Measurements from ENCODE around the gene GID4.

GID4 gene

GRCh38 chr17:18105595-18105994, 66.4 kb downstream of the GID4 start:
- DNase-seq: no peak

- no peak for DNase-seq
Observed at GRCh38 chr17:18106211-18106610, 67.0 kb downstream of the GID4 start.

GRCh38 chr17:18107061-18107790, 68.0 kb downstream of the GID4 start:
- DNase-seq: no peak

GRCh38 chr17:18107971-18108370, 68.8 kb downstream of the GID4 start:
- DNase-seq: no peak

- no peak for DNase-seq
Observed at GRCh38 chr17:18108401-18109312, 69.4 kb downstream of the GID4 start, which contains the start of gene MYO15A. Gene MYO15A, plus strand, starts transcription at chr17:18108756. Its CDS starts 10,045 bp downstream, at chr17:18118801.

- no peak for DNase-seq
Observed at GRCh38 chr17:18109935-18110485, 70.8 kb downstream of the GID4 start.

- no peak for DNase-seq
Observed at GRCh38 chr17:18110636-18111145, 71.5 kb downstream of the GID4 start.

GRCh38 chr17:18111330-18111971, 72.2 kb downstream of the GID4 start:
- DNase-seq: no peak

GRCh38 chr17:18115517-18115916, 76.3 kb downstream of the GID4 start:
- DNase-seq: no peak

- DNase-seq: no peak
Observed at GRCh38 chr17:18116078-18116477, 76.9 kb downstream of the GID4 start.

GRCh38 chr17:18117533-18117932, 78.3 kb downstream of the GID4 start:
- DNase-seq: no peak
